Smooth muscle cell (in vitro differentiated cells): ENCODE data around the gene ABI3BP. TPM values are rescaled to one million over a fixed set of nuclear protein-coding genes. Genes with fewer than 3 reads are reported as not detected.

ENCODE experiments used
- DNase-seq: peaks from one replicate; lab custom pipeline; 2025; ENCODE audit not compliant: unreplicated experiment; lab: John Stamatoyannopoulos, UW
- H2AFZ ChIP-seq: fragments of 200-600 bp; sonication (generic); 2 replicates; pipeline ENCODE4 v1.6.0; 2016; ENCODE audit warnings: antibody characterized with exemption, low read depth, mild to moderate bottlenecking
- H3F3A ChIP-seq: fragments of 200-600 bp; sonication (generic); 2 replicates; pipeline ENCODE4 v1.6.0; 2017; ENCODE audit warnings: antibody characterized with exemption, low read depth
- H3K27ac ChIP-seq: fragments of 200-600 bp; sonication (generic); 2 replicates; pipeline ENCODE4 v1.5.1; 2016; ENCODE audit warnings: low read depth, mild to moderate bottlenecking
- H3K27me3 ChIP-seq: fragments of 200-600 bp; sonication (generic); 2 replicates; pipeline ENCODE4 v1.6.1; 2016; ENCODE audit warnings: low read depth, mild to moderate bottlenecking
- H3K36me3 ChIP-seq: fragments of 200-600 bp; sonication (generic); 2 replicates; pipeline ENCODE4 v1.5.1; 2016; ENCODE audit warnings: low read depth
- H3K4me1 ChIP-seq: fragments of 200-600 bp; sonication (generic); 2 replicates; pipeline ENCODE4 v1.5.1; 2016; ENCODE audit warnings: low read depth
- H3K4me2 ChIP-seq: fragments of 200-600 bp; sonication (generic); 2 replicates; pipeline ENCODE4 v1.6.0; 2016; ENCODE audit warnings: mild to moderate bottlenecking
- H3K4me3 ChIP-seq: fragments of 200-600 bp; sonication (generic); 2 replicates; pipeline ENCODE4 v1.5.1; 2016; ENCODE audit warnings: mild to moderate bottlenecking
- H3K79me2 ChIP-seq: fragments of 200-600 bp; sonication (generic); 2 replicates; pipeline ENCODE4 v1.6.0; 2016; ENCODE audit warnings: low read depth, mild to moderate bottlenecking
- H3K9ac ChIP-seq: fragments of 200-600 bp; sonication (generic); 2 replicates; pipeline ENCODE4 v1.6.0; 2016; ENCODE audit warnings: low read depth
- H3K9me3 ChIP-seq: fragments of 200-600 bp; sonication (generic); replicated peaks from 2 replicates; pipeline ENCODE4 v1.5.1; 2016; ENCODE audit warnings: low read depth
- H4K20me1 ChIP-seq: fragments of 200-600 bp; sonication (generic); 2 replicates; pipeline ENCODE4 v1.6.0; 2016; ENCODE audit warnings: low read depth
- WGBS: methylation state at CpG from one replicate; pipeline ENCODE4 v1.1.7; 2016; ENCODE audit warnings: low lambda C conversion rate; 5-methylcytosine and 5-hydroxymethylcytosine counted together
- polyA plus RNA-seq: library from polyadenylated mRNA; unstranded; fragments of >200 nt; fragmentation: Nextera tagmentation; extraction: Ambion mirVana; gene quantifications from 2 replicates; pipeline ENCODE4 v1.2.1, GENCODE V29; 2016
- total RNA-seq: library from RNA; depleted of rRNA; stranded (reverse); fragments of >200 nt; gene quantifications from 2 replicates; pipeline ENCODE4 v1.2.3, GENCODE V29; 2014
- TF ChIP-seq, protein P1 (sequence below): fragments of 200-600 bp; sonication (generic); IDR thresholded peaks from 2 replicates; pipeline ENCODE4 v1.5.1; 2017; ENCODE audit warnings: borderline replicate concordance, mild to moderate bottlenecking, antibody characterized with exemption; ENCODE audit not compliant: insufficient read depth, poor library complexity, severe bottlenecking

Gene ABI3BP
- total and polyA plus RNA-seq, 2 experiments from 2014 or later: 0.47 to 0.58 TPM

DNA sequence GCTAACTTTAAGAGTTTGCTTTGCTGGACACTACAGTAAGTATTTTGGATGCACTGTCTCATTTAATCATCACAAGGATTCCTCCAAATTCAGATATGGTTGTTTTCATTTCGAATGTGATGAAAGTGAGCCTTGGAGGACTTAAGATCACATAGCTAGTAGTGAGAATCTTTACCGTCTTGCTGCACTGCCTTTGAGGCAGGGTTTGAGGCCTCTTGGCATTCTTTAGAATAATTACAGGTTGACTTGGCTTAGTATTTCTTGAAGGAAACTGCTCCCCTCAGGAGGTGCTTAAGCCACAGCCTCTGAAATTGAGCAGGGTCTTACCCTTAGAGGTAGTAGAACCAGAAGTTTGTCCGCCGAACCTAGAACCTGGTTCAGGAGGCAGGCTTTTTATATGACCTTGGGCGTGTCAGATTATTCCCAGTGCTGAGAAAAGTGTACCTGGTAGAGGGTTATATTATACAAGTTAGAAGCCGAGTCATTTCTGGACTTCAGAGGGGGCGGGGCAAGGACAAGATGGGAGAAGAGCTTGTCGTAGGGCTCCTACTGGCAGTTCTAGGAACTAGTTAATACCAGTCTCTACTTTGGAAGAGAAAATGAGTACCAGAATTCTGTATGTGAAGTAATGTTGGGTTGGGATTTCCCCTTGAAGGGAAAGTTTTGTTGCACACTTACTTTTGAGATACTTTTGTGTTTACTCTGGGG, 282.8 kb downstream of the ABI3BP start:
- Histone ChIP-seq H3K9me3 (no peaks in the 10 kb centered on the region), H3F3A (peaks cover 11% of the 10 kb centered on the region), H3K27me3 (peaks cover 18% of the 10 kb centered on the region), H3K4me3 (peak overlapping the region; percentile 85), H3K27ac (peak overlapping the region; percentile 91), H3K4me2 (peak overlapping the region; percentile 97), H3K4me1 (peaks cover 24% of the 10 kb centered on the region), H3K79me2 (peaks cover 56% of the 10 kb centered on the region), H2AFZ (no peak overlapping the region), H3K36me3 (peaks cover 3% of the 10 kb centered on the region), H4K20me1 (peaks cover 54% of the 10 kb centered on the region), H3K9ac (peak overlapping the region; percentile 94)
- TF ChIP-seq, protein P1, sequence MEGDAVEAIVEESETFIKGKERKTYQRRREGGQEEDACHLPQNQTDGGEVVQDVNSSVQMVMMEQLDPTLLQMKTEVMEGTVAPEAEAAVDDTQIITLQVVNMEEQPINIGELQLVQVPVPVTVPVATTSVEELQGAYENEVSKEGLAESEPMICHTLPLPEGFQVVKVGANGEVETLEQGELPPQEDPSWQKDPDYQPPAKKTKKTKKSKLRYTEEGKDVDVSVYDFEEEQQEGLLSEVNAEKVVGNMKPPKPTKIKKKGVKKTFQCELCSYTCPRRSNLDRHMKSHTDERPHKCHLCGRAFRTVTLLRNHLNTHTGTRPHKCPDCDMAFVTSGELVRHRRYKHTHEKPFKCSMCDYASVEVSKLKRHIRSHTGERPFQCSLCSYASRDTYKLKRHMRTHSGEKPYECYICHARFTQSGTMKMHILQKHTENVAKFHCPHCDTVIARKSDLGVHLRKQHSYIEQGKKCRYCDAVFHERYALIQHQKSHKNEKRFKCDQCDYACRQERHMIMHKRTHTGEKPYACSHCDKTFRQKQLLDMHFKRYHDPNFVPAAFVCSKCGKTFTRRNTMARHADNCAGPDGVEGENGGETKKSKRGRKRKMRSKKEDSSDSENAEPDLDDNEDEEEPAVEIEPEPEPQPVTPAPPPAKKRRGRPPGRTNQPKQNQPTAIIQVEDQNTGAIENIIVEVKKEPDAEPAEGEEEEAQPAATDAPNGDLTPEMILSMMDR: peak; percentile 25
- no peak for DNase-seq
- WGBS: 16% methylated on average over 8 of the region's 8 CpGs

DNA sequence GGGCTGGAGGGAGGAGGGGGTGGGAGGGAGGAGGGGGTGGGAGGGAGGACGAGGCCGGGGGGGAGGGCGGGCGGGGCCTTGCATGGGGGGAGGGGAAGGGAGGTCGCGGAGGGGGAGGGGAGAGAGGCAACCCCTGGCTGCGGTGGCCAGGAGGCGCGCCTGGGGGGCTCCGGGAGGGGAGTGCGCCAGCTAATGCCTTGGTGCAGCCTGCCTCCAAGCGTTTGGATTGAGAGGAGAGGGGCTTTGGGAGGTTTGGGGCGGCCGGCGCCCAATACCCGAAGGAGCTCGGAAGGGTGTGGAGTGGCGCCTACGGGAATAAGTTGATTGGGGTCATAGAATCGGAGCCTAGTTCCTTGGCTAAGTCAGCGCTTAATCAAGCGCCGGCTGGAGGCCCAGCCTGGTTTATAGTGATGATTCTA, 283.4 kb downstream of the ABI3BP start:
- Histone ChIP-seq H3K27ac (peak overlapping the region; percentile 91), H3K79me2 (peaks cover 51% of the 10 kb centered on the region), H3K9ac (peak overlapping the region; percentile 94), H3K4me1 (peaks cover 24% of the 10 kb centered on the region), H3K36me3 (peaks cover 3% of the 10 kb centered on the region), H3K4me3 (peak overlapping the region; percentile 85), H2AFZ (no peak overlapping the region), H3F3A (peaks cover 11% of the 10 kb centered on the region), H4K20me1 (peaks cover 48% of the 10 kb centered on the region), H3K9me3 (no peaks in the 10 kb centered on the region), H3K27me3 (peaks cover 18% of the 10 kb centered on the region), H3K4me2 (peak overlapping the region; percentile 97)
- 2% methylated on average over 14 of the region's 23 CpGs for WGBS
- TF ChIP-seq, protein P1: no peak
- no peak for DNase-seq

DNA sequence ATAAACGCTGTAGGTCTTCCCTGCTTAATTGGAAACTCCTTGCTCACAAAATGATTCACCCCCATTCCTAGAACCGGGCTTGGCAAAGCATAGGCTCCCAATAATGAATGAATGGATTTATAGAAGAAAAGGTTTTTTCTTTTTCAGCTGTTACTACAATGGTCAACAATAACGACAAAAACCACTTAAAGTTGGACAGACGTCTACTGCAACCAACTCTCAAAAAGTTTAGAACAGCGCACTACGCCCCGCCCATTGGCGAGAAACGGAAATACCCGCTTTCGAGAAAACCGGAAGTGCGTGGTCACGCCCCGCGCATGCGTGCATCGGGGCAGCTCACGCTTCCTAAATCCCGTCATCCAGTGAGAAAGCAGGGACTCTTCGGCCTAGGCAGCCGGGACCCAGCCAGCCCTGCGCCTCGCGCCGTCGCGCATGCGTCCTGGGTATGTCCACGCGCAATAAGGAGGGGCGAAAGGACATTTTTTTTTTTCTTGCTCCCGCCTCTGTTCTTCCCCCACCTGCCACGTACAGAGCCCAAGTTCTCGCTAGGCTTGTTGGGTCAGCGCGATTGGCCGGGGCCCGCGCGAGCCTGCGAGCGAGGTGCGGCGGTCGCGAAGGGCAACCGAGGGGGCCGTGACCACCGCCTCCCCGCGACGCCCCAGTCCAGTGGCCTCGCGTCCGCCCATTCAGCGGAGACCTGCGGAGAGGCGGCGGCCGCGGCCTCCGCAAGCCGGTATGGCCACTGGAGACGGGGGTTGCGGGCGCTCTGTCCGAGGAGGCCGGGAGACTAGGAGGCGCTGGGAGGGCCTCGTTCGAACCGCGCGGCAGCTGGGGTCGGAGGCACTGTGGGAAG, 284.0 kb downstream of the ABI3BP start, which contains the start of gene TFG:
TFG (plus strand) TSS at position 506 of the 853 bp plus-strand sequence. CDS start 4,192 bp downstream, outside the sequence.
- 2% methylated on average over 68 of the region's 76 CpGs for WGBS
- Histone ChIP-seq H3K4me1 (peaks cover 24% of the 10 kb centered on the region), H3K4me3 (peak within 1 kb of the TSS; percentile 85), H3K9me3 (no peaks in the 10 kb centered on the region), H3K27me3 (peaks cover 18% of the 10 kb centered on the region), H3K4me2 (peak within 1 kb of the TSS; percentile 97), H4K20me1 (peaks cover 42% of the 10 kb centered on the region), H2AFZ (peak within 1 kb of the TSS; percentile 80), H3F3A (peaks cover 11% of the 10 kb centered on the region), H3K27ac (peak within 1 kb of the TSS; percentile 91), H3K36me3 (peaks cover 3% of the 10 kb centered on the region), H3K9ac (peak within 1 kb of the TSS; percentile 94), H3K79me2 (peaks cover 44% of the 10 kb centered on the region)
- DNase-seq: peak; percentile 95
- TF ChIP-seq, protein P1: no peak
